Measurements from ENCODE around the gene LOX. TPM values are rescaled to one million over a fixed set of nuclear protein-coding genes. Genes with fewer than 3 reads are reported as not detected.

LOX gene
- total RNA-seq, 1 experiment from 2014 or later = 2.8 TPM

DNA sequence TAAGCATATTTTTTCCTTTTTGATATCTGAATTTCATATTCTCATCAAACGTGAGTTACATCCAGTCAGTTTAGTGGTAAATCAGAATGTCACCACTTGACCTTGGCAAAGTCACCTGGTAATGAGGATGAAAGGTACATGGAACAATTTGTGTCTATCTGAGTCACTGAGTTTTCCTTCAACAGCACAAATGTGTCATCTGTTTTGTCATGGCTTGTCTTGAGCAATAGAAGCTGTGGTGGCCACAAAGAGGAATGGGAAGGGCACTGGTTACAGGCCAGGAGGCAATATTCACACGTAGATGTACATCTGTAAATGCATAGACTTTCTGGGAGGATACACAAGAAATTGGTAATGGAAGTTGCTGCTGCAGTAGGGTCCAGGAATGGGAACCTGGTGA is 42.9 kb upstream of the LOX start:
- intact Hi-C loops (cut with micrococcal nuclease; ENCODE audit: unreplicated experiment) = no loop called here
- Histone ChIP-seq H3K4me1 (ENCODE audit: insufficient read depth, low read length, poor library complexity, severe bottlenecking) (no peaks in the 10 kb centered on the region), H3K27me3 (replicated peaks; ENCODE audit: insufficient read depth, low read depth, low read length, poor library complexity) (no peaks in the 10 kb centered on the region), H3K27ac (ENCODE audit: low read depth, low read length, poor library complexity, severe bottlenecking) (no peak overlapping the region), H3K36me3 (ENCODE audit: insufficient read depth, low read length, poor library complexity, severe bottlenecking) (no peaks in the 10 kb centered on the region), H3K4me3 (ENCODE audit: low read depth, low read length, poor library complexity, severe bottlenecking) (no peak overlapping the region), H3K9me3 (ENCODE audit: low read depth, low read length, poor library complexity, severe bottlenecking) (no peaks in the 10 kb centered on the region)
- ChIA-PET CTCF (no interaction called here), POLR2A (ENCODE audit: low non-redundant PET) (no interaction called here)
- no TSS peak for BruUV-seq (replicated peaks)
- TF ChIP-seq, protein P1, sequence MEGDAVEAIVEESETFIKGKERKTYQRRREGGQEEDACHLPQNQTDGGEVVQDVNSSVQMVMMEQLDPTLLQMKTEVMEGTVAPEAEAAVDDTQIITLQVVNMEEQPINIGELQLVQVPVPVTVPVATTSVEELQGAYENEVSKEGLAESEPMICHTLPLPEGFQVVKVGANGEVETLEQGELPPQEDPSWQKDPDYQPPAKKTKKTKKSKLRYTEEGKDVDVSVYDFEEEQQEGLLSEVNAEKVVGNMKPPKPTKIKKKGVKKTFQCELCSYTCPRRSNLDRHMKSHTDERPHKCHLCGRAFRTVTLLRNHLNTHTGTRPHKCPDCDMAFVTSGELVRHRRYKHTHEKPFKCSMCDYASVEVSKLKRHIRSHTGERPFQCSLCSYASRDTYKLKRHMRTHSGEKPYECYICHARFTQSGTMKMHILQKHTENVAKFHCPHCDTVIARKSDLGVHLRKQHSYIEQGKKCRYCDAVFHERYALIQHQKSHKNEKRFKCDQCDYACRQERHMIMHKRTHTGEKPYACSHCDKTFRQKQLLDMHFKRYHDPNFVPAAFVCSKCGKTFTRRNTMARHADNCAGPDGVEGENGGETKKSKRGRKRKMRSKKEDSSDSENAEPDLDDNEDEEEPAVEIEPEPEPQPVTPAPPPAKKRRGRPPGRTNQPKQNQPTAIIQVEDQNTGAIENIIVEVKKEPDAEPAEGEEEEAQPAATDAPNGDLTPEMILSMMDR (conservative IDR thresholded peaks at IDR 0.05; ENCODE audit: low read depth, low read length) = no peak
- no peak for TF ChIP-seq EZH2 (IDR thresholded peaks at IDR 0.05; ENCODE audit: borderline replicate concordance, low read depth, low read length, poor library complexity, severe bottlenecking)
- DNase-seq (ENCODE audit: low spot score) = no peak

DNA sequence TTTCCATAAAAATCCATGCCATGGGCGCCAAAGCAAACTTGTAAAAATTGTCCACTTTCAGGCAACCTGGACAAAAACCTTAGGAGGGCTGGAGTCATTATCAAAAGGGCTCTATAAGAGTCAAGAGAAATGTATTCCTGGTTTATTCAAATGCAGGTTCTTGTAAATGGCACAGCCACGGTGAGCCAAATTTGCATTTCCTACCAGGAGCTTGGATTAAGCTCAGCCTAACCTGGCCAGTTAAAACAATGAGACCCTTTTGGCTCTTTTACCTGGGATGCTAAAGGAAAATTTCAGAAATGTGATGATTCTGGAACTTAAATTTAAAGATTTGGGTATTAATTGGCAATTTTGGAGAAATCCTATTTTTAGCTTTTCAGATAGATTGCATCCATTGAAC is 42.4 kb upstream of the LOX start:
- POLR2A ChIA-PET (ENCODE audit: low non-redundant PET) = no interaction called here

DNA sequence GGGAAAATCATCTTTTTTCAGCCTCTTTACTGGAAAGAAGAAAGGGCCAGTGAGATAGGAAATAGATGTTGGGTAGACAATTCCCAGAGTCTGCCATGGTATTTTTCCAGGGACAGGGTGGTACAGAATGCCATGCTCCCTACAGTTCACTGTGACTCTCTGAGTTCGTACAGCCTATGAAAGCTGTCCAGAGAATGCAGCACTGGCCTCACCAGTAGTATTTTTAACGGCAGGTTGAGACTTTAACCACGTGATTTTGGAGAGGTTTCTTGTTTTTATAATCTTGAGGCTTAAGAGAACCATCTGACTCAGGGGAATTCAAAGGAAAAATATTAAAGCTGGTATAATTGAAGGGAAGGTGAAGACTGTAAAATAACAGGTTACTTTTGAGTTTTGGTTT is 41.1 kb upstream of the LOX start:
- Histone ChIP-seq H3K4me1 (ENCODE audit: insufficient read depth, low read length, poor library complexity, severe bottlenecking) (no peaks in the 10 kb centered on the region), H3K36me3 (ENCODE audit: insufficient read depth, low read length, poor library complexity, severe bottlenecking) (no peaks in the 10 kb centered on the region), H3K9me3 (ENCODE audit: low read depth, low read length, poor library complexity, severe bottlenecking) (no peaks in the 10 kb centered on the region), H3K27ac (ENCODE audit: low read depth, low read length, poor library complexity, severe bottlenecking) (no peak overlapping the region), H3K4me3 (ENCODE audit: low read depth, low read length, poor library complexity, severe bottlenecking) (no peak overlapping the region), H3K27me3 (replicated peaks; ENCODE audit: insufficient read depth, low read depth, low read length, poor library complexity) (no peaks in the 10 kb centered on the region)
- no TSS peak for BruUV-seq (replicated peaks)
- ChIA-PET CTCF (no interaction called here), POLR2A (ENCODE audit: low non-redundant PET) (no interaction called here)
- intact Hi-C loops (cut with micrococcal nuclease; ENCODE audit: unreplicated experiment) = no loop called here
- no peak for DNase-seq (ENCODE audit: low spot score)
- TF ChIP-seq, protein P1 (conservative IDR thresholded peaks at IDR 0.05; ENCODE audit: low read depth, low read length) = no peak
- TF ChIP-seq EZH2 (IDR thresholded peaks at IDR 0.05; ENCODE audit: borderline replicate concordance, low read depth, low read length, poor library complexity, severe bottlenecking) = no peak

More for the DNA sequence above, 42.4 kb upstream of the LOX start:
- H3K9me3 ChIP-seq (ENCODE audit: low read depth, low read length, poor library complexity, severe bottlenecking) = no peaks in the 10 kb centered on the region
- TF ChIP-seq EZH2 (IDR thresholded peaks at IDR 0.05; ENCODE audit: borderline replicate concordance, low read depth, low read length, poor library complexity, severe bottlenecking) = no peak
- TF ChIP-seq, protein P1 (conservative IDR thresholded peaks at IDR 0.05; ENCODE audit: low read depth, low read length) = no peak
- no peak overlapping the region for H3K4me3 ChIP-seq (ENCODE audit: low read depth, low read length, poor library complexity, severe bottlenecking)
- intact Hi-C loops (cut with micrococcal nuclease; ENCODE audit: unreplicated experiment) = no loop called here
- BruUV-seq (replicated peaks) = no TSS peak
- no peaks in the 10 kb centered on the region for H3K36me3 ChIP-seq (ENCODE audit: insufficient read depth, low read length, poor library complexity, severe bottlenecking)
- CTCF ChIA-PET = no interaction called here
- H3K27me3 ChIP-seq (replicated peaks; ENCODE audit: insufficient read depth, low read depth, low read length, poor library complexity) = no peaks in the 10 kb centered on the region
- no peak overlapping the region for H3K27ac ChIP-seq (ENCODE audit: low read depth, low read length, poor library complexity, severe bottlenecking)
- no peaks in the 10 kb centered on the region for H3K4me1 ChIP-seq (ENCODE audit: insufficient read depth, low read length, poor library complexity, severe bottlenecking)
- no peak for DNase-seq (ENCODE audit: low spot score)

Measured in A673 (cell line).